Measurements from ENCODE around the gene CLPSL1.

CLPSL1 gene

DNA sequence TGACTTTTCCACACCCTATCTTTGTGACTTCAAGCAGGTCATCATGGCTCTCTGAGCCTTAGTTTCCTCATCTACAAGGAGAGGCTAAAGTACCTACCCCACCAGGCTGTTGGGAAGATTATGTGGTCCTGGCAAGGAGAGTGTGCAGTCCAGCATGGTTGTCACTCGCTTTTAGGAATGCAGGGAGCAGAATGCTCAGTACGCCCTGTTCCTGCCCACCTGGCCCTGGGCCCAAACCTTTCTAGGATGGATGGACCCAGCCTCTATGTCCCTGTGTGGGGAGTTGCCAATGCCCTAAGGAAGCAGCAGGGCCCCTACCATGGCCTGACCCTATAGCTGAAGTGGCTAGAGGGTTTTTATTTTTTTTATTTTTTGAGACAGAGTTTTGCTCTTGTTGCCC, 2.4 kb upstream of the CLPSL1 start:
- no peaks in the 10 kb centered on the region for H3K79me2 ChIP-seq (ENCODE audit: insufficient read depth, low read length)
- H4K20me1 ChIP-seq (ENCODE audit: insufficient read depth, low read length) = no peaks in the 10 kb centered on the region
- H2AFZ ChIP-seq (ENCODE audit: low read length) = no peak overlapping the region
- H3F3A ChIP-seq (ENCODE audit: insufficient read depth, low read length) = no peaks in the 10 kb centered on the region
- no peaks in the 10 kb centered on the region for H3K9me2 ChIP-seq (ENCODE audit: low read depth, low read length)
- no peaks in the 10 kb centered on the region for H3K9me3 ChIP-seq (ENCODE audit: low read length)
- H3K27ac ChIP-seq (ENCODE audit: low read depth, low read length, poor library complexity, severe bottlenecking) = no peak overlapping the region
- H3K9ac ChIP-seq (ENCODE audit: low read length) = no peak overlapping the region
- H3K27me3 ChIP-seq (ENCODE audit: insufficient read depth, low read length) = no peaks in the 10 kb centered on the region
- H3K4me2 ChIP-seq (ENCODE audit: low read length) = no peak overlapping the region
- peaks cover 8% of the 10 kb centered on the region for H3K4me1 ChIP-seq (ENCODE audit: insufficient read depth, low read length, severe bottlenecking)
- H3K36me3 ChIP-seq (ENCODE audit: insufficient read depth, low read length) = no peaks in the 10 kb centered on the region
- TF ChIP-seq, protein P1, sequence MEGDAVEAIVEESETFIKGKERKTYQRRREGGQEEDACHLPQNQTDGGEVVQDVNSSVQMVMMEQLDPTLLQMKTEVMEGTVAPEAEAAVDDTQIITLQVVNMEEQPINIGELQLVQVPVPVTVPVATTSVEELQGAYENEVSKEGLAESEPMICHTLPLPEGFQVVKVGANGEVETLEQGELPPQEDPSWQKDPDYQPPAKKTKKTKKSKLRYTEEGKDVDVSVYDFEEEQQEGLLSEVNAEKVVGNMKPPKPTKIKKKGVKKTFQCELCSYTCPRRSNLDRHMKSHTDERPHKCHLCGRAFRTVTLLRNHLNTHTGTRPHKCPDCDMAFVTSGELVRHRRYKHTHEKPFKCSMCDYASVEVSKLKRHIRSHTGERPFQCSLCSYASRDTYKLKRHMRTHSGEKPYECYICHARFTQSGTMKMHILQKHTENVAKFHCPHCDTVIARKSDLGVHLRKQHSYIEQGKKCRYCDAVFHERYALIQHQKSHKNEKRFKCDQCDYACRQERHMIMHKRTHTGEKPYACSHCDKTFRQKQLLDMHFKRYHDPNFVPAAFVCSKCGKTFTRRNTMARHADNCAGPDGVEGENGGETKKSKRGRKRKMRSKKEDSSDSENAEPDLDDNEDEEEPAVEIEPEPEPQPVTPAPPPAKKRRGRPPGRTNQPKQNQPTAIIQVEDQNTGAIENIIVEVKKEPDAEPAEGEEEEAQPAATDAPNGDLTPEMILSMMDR (IDR thresholded peaks at IDR 0.05; ENCODE audit: low read length) = no peak
- no peak for TF ChIP-seq EZH2 (IDR thresholded peaks at IDR 0.05; ENCODE audit: borderline replicate concordance, low read length)
- H3K4me3 ChIP-seq (ENCODE audit: low read depth, low read length, poor library complexity, severe bottlenecking) = no peak overlapping the region

DNA sequence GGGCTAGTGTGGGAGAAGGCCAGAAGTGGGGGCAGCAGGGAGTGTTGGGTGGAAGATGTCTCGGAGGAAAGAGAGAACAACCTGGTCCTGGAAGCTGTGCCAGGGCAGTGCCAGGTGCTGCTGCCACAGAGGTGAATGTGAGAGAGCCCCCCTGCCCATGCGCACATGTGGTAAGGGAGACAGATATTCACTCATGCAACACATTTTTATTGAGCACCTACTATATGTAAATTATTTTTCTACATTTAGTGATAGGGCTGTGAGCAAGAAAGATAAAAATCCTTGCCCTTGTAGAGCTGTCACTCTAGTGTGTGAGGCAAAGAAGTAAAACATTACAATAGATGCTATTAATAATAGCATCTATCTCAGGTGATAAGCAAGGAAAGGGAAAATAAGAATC, 471 bp downstream of the CLPSL1 start:
- H3K36me3 ChIP-seq (ENCODE audit: insufficient read depth, low read length) = no peaks in the 10 kb centered on the region
- no peak overlapping the region for H3K4me3 ChIP-seq (ENCODE audit: low read depth, low read length, poor library complexity, severe bottlenecking)
- no peaks in the 10 kb centered on the region for H3F3A ChIP-seq (ENCODE audit: insufficient read depth, low read length)
- H3K79me2 ChIP-seq (ENCODE audit: insufficient read depth, low read length) = no peaks in the 10 kb centered on the region
- no peak overlapping the region for H3K9ac ChIP-seq (ENCODE audit: low read length)
- H3K4me1 ChIP-seq (ENCODE audit: insufficient read depth, low read length, severe bottlenecking) = peaks cover 7% of the 10 kb centered on the region
- H3K27ac ChIP-seq (ENCODE audit: low read depth, low read length, poor library complexity, severe bottlenecking) = no peak overlapping the region
- TF ChIP-seq EZH2 (IDR thresholded peaks at IDR 0.05; ENCODE audit: borderline replicate concordance, low read length) = no peak
- TF ChIP-seq, protein P1 (IDR thresholded peaks at IDR 0.05; ENCODE audit: low read length) = no peak
- no peaks in the 10 kb centered on the region for H3K9me2 ChIP-seq (ENCODE audit: low read depth, low read length)
- no peaks in the 10 kb centered on the region for H4K20me1 ChIP-seq (ENCODE audit: insufficient read depth, low read length)
- no peaks in the 10 kb centered on the region for H3K9me3 ChIP-seq (ENCODE audit: low read length)
- no peaks in the 10 kb centered on the region for H3K27me3 ChIP-seq (ENCODE audit: insufficient read depth, low read length)
- no peak overlapping the region for H3K4me2 ChIP-seq (ENCODE audit: low read length)
- no peak overlapping the region for H2AFZ ChIP-seq (ENCODE audit: low read length)

DNA sequence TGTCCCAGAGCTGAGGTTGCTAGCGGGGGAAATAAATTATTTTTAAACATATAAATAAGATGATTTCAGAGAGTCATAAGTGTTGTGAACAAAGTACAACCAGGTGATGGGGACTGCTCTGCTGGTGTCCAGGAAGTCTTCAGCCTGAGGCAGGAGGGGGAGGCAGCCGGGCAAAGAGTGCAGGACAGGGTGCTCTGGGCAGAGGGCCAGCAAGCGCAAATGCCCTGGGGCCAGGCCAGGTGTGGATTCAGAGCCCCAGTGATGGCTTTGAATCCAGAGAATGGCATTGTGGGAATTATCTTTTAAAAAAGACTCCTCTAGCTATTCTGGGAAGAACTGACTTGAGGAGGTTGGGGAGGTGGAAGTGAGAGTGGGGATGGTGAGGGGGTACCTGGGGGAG, 1.6 kb downstream of the CLPSL1 start:
- H3K79me2 ChIP-seq (ENCODE audit: insufficient read depth, low read length) = no peaks in the 10 kb centered on the region
- no peaks in the 10 kb centered on the region for H3K9me3 ChIP-seq (ENCODE audit: low read length)
- H3F3A ChIP-seq (ENCODE audit: insufficient read depth, low read length) = no peaks in the 10 kb centered on the region
- H4K20me1 ChIP-seq (ENCODE audit: insufficient read depth, low read length) = no peaks in the 10 kb centered on the region
- H3K27me3 ChIP-seq (ENCODE audit: insufficient read depth, low read length) = no peaks in the 10 kb centered on the region
- H3K4me1 ChIP-seq (ENCODE audit: insufficient read depth, low read length, severe bottlenecking) = no peaks in the 10 kb centered on the region
- no peak overlapping the region for H3K9ac ChIP-seq (ENCODE audit: low read length)
- H2AFZ ChIP-seq (ENCODE audit: low read length) = no peak overlapping the region
- H3K4me2 ChIP-seq (ENCODE audit: low read length) = no peak overlapping the region
- H3K4me3 ChIP-seq (ENCODE audit: low read depth, low read length, poor library complexity, severe bottlenecking) = no peak overlapping the region
- H3K36me3 ChIP-seq (ENCODE audit: insufficient read depth, low read length) = no peaks in the 10 kb centered on the region
- H3K27ac ChIP-seq (ENCODE audit: low read depth, low read length, poor library complexity, severe bottlenecking) = no peak overlapping the region
- H3K9me2 ChIP-seq (ENCODE audit: low read depth, low read length) = no peaks in the 10 kb centered on the region
- no peak for TF ChIP-seq EZH2 (IDR thresholded peaks at IDR 0.05; ENCODE audit: borderline replicate concordance, low read length)
- TF ChIP-seq, protein P1 (IDR thresholded peaks at IDR 0.05; ENCODE audit: low read length) = no peak

Measured in OCI-LY1 (cell line).